Brain microvascular endothelial cell (primary cell): ENCODE results near the gene FGF7.
A peak's percentile ranks its signal among the peaks of the same experiment; 100 is the strongest.

Experiments used
- DNase-seq: peaks from one replicate; pipeline ENCODE4 v3.0.0-alpha.2; 2020
- H3K27ac ChIP-seq: fragments of 250-450 bp; sonication (Bioruptor Pico); 2 replicates; pipeline ENCODE4 v1.5.1; 2020; ENCODE audit warnings: mild to moderate bottlenecking, moderate library complexity
- H3K27me3 ChIP-seq: fragments of 250-450 bp; sonication (Bioruptor Pico); replicated peaks from 2 replicates; pipeline ENCODE4 v1.5.1; 2020; ENCODE audit warnings: mild to moderate bottlenecking
- H3K36me3 ChIP-seq: fragments of 250-450 bp; sonication (Bioruptor Pico); replicated peaks from 2 replicates; pipeline ENCODE4 v1.5.1; 2020; ENCODE audit warnings: mild to moderate bottlenecking
- H3K4me3 ChIP-seq: 2 replicates; pipeline ENCODE4 v1.5.1; 2011; ENCODE audit warnings: low read depth, mild to moderate bottlenecking, control low read depth, low read length, moderate library complexity
- in situ Hi-C: cut with HindIII; loops from 2 replicates; pipeline ENCODE4 v1.10.0; 2017; ENCODE audit warnings: low sequenced_read_pairs, low pct_ligation_motif_present
- TF ChIP-seq, protein P1 (sequence below): IDR thresholded peaks from 2 replicates; pipeline ENCODE4 v1.5.1; 2011; ENCODE audit warnings: low read depth, mild to moderate bottlenecking, moderate library complexity, low read length, control low read depth, inconsistent platforms; ENCODE audit errors: missing control alignments

FGF7 gene

DNA sequence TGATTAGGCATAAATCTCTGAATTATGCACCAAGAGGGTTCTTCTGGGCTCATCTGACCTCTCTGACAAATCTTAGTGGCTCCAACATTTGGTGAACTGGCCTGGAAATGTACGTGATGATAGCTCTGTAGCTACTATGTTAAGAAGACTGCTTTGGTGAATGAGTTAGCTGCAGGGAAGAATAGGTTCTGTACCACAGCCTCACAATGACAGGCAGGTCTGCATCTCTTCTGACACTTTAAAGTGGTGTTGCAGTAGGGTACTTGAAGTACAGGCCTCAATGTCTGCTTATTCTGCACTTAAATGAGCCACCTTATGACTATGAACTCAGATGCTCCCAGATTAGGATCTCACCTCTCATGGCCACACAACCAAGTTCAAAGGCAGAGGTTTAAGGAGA, 7.0 kb downstream of the FGF7 start:
- Histone ChIP-seq H3K27ac (no peak overlapping the region), H3K4me3 (no peak overlapping the region), H3K36me3 (no peaks in the 10 kb centered on the region), H3K27me3 (no peaks in the 10 kb centered on the region)
- in situ Hi-C loops = no loop called here
- TF ChIP-seq, protein P1, sequence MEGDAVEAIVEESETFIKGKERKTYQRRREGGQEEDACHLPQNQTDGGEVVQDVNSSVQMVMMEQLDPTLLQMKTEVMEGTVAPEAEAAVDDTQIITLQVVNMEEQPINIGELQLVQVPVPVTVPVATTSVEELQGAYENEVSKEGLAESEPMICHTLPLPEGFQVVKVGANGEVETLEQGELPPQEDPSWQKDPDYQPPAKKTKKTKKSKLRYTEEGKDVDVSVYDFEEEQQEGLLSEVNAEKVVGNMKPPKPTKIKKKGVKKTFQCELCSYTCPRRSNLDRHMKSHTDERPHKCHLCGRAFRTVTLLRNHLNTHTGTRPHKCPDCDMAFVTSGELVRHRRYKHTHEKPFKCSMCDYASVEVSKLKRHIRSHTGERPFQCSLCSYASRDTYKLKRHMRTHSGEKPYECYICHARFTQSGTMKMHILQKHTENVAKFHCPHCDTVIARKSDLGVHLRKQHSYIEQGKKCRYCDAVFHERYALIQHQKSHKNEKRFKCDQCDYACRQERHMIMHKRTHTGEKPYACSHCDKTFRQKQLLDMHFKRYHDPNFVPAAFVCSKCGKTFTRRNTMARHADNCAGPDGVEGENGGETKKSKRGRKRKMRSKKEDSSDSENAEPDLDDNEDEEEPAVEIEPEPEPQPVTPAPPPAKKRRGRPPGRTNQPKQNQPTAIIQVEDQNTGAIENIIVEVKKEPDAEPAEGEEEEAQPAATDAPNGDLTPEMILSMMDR = no peak
- DNase-seq = no peak

DNA sequence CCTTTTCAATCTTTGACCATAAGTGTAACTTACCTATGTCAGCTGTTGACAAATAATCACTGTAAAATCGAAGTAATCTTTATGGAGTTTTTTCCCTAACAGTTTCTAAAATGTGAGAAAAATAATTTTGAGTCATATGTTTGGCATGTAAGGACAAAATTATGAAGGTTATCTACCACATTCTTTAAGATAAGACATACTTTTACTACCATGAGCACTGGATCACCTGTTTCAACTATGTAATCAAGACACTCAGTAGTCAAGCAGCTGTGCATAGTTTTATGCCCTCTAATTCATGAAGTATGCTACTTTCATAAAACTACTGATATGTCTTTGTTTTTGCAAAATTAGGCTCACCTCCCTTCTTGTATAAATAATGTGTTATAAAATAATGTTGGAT, 12.1 kb downstream of the FGF7 start:
- Histone ChIP-seq H3K36me3 (no peaks in the 10 kb centered on the region), H3K27ac (no peak overlapping the region), H3K4me3 (no peak overlapping the region), H3K27me3 (no peaks in the 10 kb centered on the region)
- in situ Hi-C loops = no loop called here
- TF ChIP-seq, protein P1 = no peak
- peak; percentile 43 for DNase-seq

DNA sequence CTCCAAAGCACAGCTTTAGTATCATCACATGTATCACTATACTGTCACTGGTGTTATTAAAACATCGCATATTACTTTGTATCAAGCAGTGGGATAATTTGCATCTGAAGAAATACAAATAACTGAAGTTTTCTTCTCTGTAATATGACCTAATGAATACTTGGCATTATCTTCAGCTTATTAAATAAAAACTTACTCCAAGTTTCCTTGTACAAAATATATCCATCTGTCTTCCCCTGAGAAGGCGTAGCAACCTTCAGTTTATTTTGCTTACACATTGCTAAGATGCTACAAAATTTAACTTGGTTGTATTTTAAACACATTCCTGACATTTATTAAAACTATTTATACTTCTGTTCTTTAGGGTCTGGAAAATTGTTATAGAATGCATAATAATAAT, 13.7 kb downstream of the FGF7 start:
- no peak overlapping the region for H3K4me3 ChIP-seq
- TF ChIP-seq, protein P1 = no peak
- DNase-seq = no peak
- H3K27me3 ChIP-seq = no peaks in the 10 kb centered on the region
- H3K27ac ChIP-seq = peak overlapping the region; percentile 7
- no peaks in the 10 kb centered on the region for H3K36me3 ChIP-seq
- in situ Hi-C loops = no loop called here

DNA sequence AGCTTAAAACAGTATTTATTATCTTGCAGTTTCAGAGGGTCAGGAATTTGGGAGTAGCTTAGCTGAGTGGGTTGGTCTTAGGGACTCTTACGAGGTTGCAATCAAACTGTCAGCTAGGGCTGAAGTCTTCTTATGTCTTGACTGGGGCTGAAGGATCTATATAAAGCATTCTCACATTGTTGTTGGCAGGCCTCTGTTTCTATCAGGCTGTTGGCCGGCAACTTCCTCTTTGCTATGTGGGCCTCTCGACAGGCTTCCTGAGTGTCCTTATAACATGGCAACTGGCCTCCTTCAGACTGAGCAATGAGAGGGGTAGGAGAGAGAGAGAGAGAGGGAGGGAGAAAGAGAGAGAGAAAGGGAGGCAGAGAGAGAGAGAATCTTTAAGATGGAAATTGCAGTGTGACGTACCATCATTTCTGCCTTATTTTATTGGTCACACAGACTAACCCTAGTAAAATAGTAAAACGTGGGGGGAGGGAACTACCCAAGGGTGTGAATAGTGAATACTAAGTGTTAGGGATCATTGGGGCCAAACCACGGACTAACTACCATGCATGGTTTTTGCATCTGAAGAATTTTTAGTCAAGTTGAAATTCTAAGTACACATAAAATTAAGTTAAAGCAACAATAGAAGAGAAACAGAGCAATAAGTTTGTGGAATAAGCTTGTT, 16.1 kb downstream of the FGF7 start:
- Histone ChIP-seq H3K4me3 (no peak overlapping the region), H3K27ac (no peak overlapping the region), H3K27me3 (no peaks in the 10 kb centered on the region), H3K36me3 (no peaks in the 10 kb centered on the region)
- in situ Hi-C loops = no loop called here
- no peak for DNase-seq
- TF ChIP-seq, protein P1 = no peak

DNA sequence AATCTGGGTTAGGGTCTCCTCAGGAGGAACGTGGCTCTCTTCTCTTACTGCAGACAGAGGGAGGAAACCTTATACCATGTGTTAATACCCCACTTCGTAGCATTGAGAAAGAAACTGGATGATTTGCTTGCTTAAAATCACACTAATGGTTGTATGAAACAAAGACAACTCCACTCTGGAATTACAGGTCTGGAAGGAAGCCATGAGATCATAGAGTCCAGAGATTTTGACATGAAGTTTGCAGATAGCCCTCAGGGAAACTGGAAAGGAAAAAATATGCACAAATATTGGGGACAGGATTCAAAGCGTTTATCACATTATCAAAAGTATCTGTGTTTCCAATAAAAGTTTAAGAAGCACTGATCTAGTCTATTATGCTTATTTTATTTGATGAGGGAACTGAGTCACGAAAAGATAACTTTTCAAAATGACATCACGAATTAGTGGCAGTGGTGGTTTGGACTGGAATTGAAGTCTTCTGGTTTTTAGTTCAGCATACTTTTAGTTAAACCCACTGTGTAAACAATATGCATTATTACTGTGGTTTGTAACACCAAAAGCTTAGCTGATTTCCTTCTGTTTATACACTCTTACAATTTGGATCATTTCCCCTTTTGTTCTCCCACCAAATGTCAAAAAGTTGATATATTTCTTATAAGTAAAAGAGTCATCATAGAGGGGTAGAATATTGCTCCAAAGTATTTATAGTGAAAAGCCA, 16.8 kb downstream of the FGF7 start:
- TF ChIP-seq, protein P1 = no peak
- DNase-seq = no peak
- Histone ChIP-seq H3K36me3 (no peaks in the 10 kb centered on the region), H3K27ac (no peak overlapping the region), H3K27me3 (no peaks in the 10 kb centered on the region), H3K4me3 (no peak overlapping the region)
- in situ Hi-C loops = no loop called here
